Right lobe of liver (tissue), 4 donors: ENCODE results near the gene SOWAHC.

Experiments
- POLR2A ChIP-seq: fragments of 450-650 bp; IDR thresholded peaks from one replicate; pipeline ENCODE4 v1.6.1; 2017; ENCODE audit warnings: antibody characterized with exemption, mild to moderate bottlenecking
- TF ChIP-seq, protein P1 (sequence below), 4 donors: fragments of 200-600 bp in 3 of 4; fragments of 450-650 bp in 1 of 4; IDR thresholded peaks; one replicate each; pipeline versions ENCODE4 v1.5.1 to v1.8.0; 2016 to 2022; ENCODE audit warnings: antibody characterized with exemption in 4 of 4, mild to moderate bottlenecking in 2 of 4
- donor health status: DM: no; HTN: no; CAD: no.
- donor health status: DM: no; HTN: no; CAD: no.
- donor health status: DM: no; HTN: yes; CAD: no.

DNA sequence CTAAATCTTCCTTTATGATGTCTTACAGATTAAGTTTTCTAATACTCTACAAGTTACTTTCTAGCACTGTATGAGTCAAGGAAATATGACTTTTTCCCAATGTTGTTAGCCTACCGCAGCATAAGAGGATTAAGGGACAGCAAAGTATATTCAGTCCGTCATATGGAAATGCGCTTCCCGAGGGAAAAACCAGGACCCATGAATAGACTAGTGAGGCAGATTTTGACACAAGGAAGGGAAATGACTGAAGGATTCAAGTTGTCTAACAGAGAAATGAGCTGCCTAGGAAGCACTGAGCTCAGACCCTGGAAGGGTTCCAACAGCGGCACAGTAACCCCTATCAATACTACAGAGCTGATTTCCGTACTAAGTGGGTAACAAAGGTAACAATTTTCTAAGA is 12.4 kb upstream of the SOWAHC start:
- TF ChIP-seq, protein P1, sequence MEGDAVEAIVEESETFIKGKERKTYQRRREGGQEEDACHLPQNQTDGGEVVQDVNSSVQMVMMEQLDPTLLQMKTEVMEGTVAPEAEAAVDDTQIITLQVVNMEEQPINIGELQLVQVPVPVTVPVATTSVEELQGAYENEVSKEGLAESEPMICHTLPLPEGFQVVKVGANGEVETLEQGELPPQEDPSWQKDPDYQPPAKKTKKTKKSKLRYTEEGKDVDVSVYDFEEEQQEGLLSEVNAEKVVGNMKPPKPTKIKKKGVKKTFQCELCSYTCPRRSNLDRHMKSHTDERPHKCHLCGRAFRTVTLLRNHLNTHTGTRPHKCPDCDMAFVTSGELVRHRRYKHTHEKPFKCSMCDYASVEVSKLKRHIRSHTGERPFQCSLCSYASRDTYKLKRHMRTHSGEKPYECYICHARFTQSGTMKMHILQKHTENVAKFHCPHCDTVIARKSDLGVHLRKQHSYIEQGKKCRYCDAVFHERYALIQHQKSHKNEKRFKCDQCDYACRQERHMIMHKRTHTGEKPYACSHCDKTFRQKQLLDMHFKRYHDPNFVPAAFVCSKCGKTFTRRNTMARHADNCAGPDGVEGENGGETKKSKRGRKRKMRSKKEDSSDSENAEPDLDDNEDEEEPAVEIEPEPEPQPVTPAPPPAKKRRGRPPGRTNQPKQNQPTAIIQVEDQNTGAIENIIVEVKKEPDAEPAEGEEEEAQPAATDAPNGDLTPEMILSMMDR (IDR thresholded peaks at IDR 0.05) = no peak
- no peak for TF ChIP-seq POLR2A
